GM21515 (cell line): ENCODE measurements around the gene ERICH2.

Source experiments
- ATAC-seq: cut with Tn5 transposase; IDR thresholded peaks from one replicate; pipeline ENCODE4 v1.9.1; 2021; ENCODE audit not compliant: unreplicated experiment

ERICH2 gene

DNA sequence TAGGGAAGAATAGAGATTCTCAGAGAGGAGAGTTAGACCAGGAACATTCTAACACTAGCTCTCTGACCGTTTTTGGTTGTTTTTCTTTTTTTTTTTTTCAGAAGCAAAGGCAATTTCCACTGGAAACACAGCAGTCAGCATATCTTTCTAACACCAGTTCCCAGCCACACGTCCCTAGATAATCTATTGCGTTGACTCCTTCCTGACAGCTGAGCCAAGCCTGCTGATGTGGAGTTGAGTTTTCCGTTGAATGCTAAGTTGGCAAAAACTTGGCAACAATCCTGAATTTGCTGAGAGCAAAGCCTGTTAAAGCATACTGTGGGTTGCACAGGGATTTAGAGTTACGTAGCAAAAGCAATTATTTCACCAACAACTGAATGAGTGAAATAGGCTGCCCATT is 65.8 kb downstream of the ERICH2 start:
- no peak for ATAC-seq

- ATAC-seq = no peak
Observed at GRCh38 chr2:170840717-170841210, 70.6 kb downstream of the ERICH2 start.

DNA sequence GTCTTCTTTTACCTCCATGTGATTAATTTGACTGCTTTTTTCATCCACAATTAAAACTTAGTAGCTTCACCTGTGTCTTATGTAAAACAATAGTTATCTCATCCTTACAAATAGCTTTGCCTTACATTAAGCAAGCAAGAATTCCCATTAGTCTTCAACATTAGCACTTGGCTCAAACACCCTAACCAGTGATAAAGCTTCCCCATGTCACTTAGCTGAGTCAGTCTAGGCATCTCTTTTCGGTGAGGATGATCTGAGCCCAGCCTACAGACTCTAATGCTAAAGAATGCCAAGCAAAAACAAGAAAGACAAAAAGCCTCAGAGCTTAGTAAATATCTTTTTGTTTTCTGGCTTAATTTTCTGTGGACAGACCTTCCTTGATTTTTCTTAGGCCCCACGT is 72.6 kb downstream of the ERICH2 start:
- no peak for ATAC-seq

GRCh38 chr2:170843656-170844055 is 73.5 kb downstream of the ERICH2 start:
- no peak for ATAC-seq

- no peak for ATAC-seq
Observed at GRCh38 chr2:170845343-170845742, 75.2 kb downstream of the ERICH2 start.

DNA sequence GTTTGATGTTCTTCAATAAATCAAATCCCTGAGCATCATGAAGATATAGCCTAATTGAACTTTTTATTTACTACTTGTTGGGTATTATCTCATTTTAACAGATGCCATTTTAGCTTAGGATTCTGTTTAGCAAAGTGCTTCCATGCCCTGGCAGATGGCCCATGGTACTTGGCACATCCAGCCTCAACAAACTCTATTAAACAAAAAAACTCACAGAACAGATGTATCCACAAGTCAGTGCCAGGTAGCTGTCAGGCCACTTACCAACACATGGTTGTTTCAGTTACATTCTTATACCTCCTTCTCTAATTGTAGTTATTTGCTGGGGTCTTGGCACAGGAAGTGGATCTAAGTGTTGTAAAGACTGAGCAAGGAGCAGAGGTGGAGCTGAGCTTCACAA is 76.1 kb downstream of the ERICH2 start:
- no peak for ATAC-seq

DNA sequence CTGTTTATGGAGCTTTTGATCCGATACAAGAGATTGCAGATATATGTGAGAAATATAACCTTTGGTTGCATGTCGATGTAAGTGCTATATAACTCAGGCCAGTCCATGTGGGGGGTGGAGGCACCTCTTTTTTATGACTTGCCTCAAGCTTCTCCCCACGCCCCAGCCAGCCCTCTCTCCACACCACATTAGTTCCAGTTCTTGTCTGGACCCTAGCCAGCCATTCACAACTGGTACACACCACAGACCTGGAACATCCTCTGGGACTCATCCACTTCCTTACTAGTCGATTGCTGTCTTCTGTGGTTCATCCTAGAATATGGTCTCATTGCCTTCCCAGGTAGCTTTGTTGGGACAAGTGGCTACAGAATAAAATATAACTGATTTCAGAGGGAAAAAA is 77.5 kb downstream of the ERICH2 start:
- ATAC-seq = no peak
